Loucy (cell line): ENCODE results near the gene PDE4DIP.
"Not testable (repeated sequence)": the region's sequence is repeated elsewhere in the genome, so short reads cannot be mapped to it uniquely, and the experiment has no call there.

Experiments used
- H2AFZ ChIP-seq: fragments of 200-600 bp; sonication (generic); 2 replicates; pipeline ENCODE4 v1.6.0; 2016; ENCODE audit warnings: antibody characterized with exemption, mild to moderate bottlenecking, low read length, moderate library complexity
- H3F3A ChIP-seq: fragments of 200-600 bp; 2 replicates; pipeline ENCODE4 v1.6.0; 2016; ENCODE audit warnings: antibody characterized with exemption, low read depth, mild to moderate bottlenecking
- H3K27me3 ChIP-seq: fragments of 200-600 bp; sonication (generic); 2 replicates; pipeline ENCODE4 v1.6.1; 2014; ENCODE audit warnings: low read length, mild to moderate bottlenecking; ENCODE audit not compliant: insufficient read depth, poor library complexity, severe bottlenecking
- H3K36me3 ChIP-seq: fragments of 200-600 bp; sonication (generic); 2 replicates; pipeline ENCODE4 v1.6.1; 2016; ENCODE audit warnings: low read length; ENCODE audit not compliant: insufficient read depth
- H3K4me1 ChIP-seq: fragments of 200-600 bp; sonication (generic); 2 replicates; pipeline ENCODE4 v1.5.1; 2014; ENCODE audit warnings: low read length, mild to moderate bottlenecking; ENCODE audit not compliant: insufficient read depth, poor library complexity, severe bottlenecking
- H3K4me2 ChIP-seq: fragments of 200-600 bp; sonication (generic); 2 replicates; pipeline ENCODE4 v1.6.0; 2014; ENCODE audit warnings: antibody characterized with exemption, low read length, low read depth, mild to moderate bottlenecking; ENCODE audit not compliant: poor library complexity, severe bottlenecking
- H3K4me3 ChIP-seq: fragments of 200-600 bp; sonication (generic); 2 replicates; pipeline ENCODE4 v1.5.1; 2014; ENCODE audit warnings: low read length, mild to moderate bottlenecking, mixed read lengths; ENCODE audit not compliant: poor library complexity, severe bottlenecking
- H3K79me2 ChIP-seq: fragments of 200-600 bp; sonication (generic); 2 replicates; pipeline ENCODE4 v1.6.1; 2014; ENCODE audit warnings: low read length; ENCODE audit not compliant: insufficient read depth
- H3K9ac ChIP-seq: fragments of 200-600 bp; sonication (generic); 2 replicates; pipeline ENCODE4 v1.6.0; 2014; ENCODE audit warnings: mild to moderate bottlenecking, low read depth, low read length, moderate library complexity; ENCODE audit not compliant: poor library complexity, severe bottlenecking
- H3K9me2 ChIP-seq: fragments of 200-600 bp; sonication (generic); replicated peaks from 2 replicates; pipeline ENCODE4 v1.6.1; 2016; ENCODE audit warnings: low read depth, low read length, mixed read lengths
- H3K9me3 ChIP-seq: fragments of 200-600 bp; sonication (generic); 2 replicates; pipeline ENCODE4 v1.6.1; 2014; ENCODE audit warnings: mild to moderate bottlenecking, antibody characterized with exemption, low read length, low read depth; ENCODE audit not compliant: insufficient read depth
- H4K20me1 ChIP-seq: fragments of 200-600 bp; sonication (generic); 2 replicates; pipeline ENCODE4 v1.6.0; 2014; ENCODE audit warnings: antibody characterized with exemption, low read length, mild to moderate bottlenecking; ENCODE audit not compliant: insufficient read depth, poor library complexity, severe bottlenecking

Gene PDE4DIP

GRCh38 chr1:148991818-148992217, 147.6 kb downstream of the PDE4DIP start:
- H3K27me3 ChIP-seq, H3K4me3 ChIP-seq, H3K9ac ChIP-seq, H3K9me2 ChIP-seq, H3K4me1 ChIP-seq, H3F3A ChIP-seq, H2AFZ ChIP-seq, H3K9me3 ChIP-seq, H3K36me3 ChIP-seq, H3K79me2 ChIP-seq, H3K4me2 ChIP-seq, H4K20me1 ChIP-seq: not testable (repeated sequence)

GRCh38 chr1:148992364-148992763, 148.1 kb downstream of the PDE4DIP start:
- not testable (repeated sequence) for H3K9me2 ChIP-seq, H4K20me1 ChIP-seq, H3K4me1 ChIP-seq, H3K4me3 ChIP-seq, H3K79me2 ChIP-seq, H3K36me3 ChIP-seq, H3K27me3 ChIP-seq, H3F3A ChIP-seq, H3K4me2 ChIP-seq, H2AFZ ChIP-seq, H3K9ac ChIP-seq, H3K9me3 ChIP-seq

DNA sequence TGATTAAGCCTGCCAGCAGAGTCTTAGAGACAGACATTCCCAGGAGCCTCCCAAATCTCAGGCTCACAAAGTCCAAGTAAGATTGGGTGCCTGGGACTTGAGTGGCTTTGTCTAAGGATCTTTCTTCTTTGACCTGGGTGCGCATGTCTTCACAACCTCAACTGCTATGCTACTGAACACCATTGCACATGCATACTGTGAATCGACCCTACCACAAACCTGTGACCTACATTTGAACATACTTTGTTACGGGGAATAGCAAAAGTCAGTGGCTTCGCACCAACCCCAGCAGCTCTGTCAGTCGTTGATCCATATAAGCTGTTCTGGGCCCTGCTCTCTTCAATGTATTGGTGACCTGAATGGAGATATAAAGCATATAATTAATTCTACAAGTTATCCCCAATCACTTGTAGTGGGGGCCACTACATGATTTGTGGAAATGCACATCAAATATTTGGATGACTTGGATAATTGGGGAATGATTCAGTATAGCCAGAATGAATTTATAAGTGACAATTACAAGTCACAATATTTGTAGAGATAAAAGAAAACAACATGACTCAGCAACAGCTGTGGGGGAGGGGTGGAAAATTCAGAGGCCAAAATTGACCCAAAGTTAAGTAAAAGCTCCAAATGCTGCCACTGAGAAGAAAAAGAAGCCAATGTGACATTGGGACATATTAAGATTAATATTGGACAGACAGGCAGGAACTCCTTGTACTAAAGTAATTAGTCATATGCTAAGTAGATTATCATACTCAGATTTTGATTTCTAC, 152.4 kb downstream of the PDE4DIP start:
- H3K27me3 ChIP-seq, H3K4me1 ChIP-seq, H3K9me3 ChIP-seq, H3K4me3 ChIP-seq, H3K9me2 ChIP-seq, H3K36me3 ChIP-seq, H3F3A ChIP-seq, H3K4me2 ChIP-seq, H4K20me1 ChIP-seq, H3K9ac ChIP-seq, H2AFZ ChIP-seq, H3K79me2 ChIP-seq: not testable (repeated sequence)

DNA sequence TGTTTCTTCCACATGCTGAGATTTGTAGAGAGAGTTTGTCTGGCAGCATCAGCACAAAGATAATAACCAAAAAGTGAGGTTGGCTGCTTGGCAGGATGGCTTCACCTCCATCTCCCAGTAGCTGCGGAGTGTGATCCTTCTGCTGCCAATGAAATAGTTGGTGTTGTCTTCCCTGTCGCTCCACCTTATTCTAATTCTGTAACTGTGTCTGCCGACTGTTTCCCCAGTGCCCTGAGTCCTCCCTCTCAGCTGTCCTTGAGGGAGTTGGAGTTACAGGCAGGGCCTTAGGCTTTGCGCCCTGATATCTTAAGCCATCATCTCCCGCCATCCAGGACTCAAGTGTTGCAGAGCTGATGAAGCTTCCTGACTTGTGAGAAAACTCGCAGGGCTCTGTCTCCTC, 153.2 kb downstream of the PDE4DIP start:
- H3K27me3 ChIP-seq, H3K4me3 ChIP-seq, H3F3A ChIP-seq, H3K36me3 ChIP-seq, H4K20me1 ChIP-seq, H3K4me2 ChIP-seq, H3K9ac ChIP-seq, H3K9me2 ChIP-seq, H3K9me3 ChIP-seq, H3K4me1 ChIP-seq, H3K79me2 ChIP-seq, H2AFZ ChIP-seq: not testable (repeated sequence)

GRCh38 chr1:149002664-149003063, 158.4 kb downstream of the PDE4DIP start:
- not testable (repeated sequence) for H4K20me1 ChIP-seq, H3K9me2 ChIP-seq, H3K79me2 ChIP-seq, H3K4me1 ChIP-seq, H3F3A ChIP-seq, H3K27me3 ChIP-seq, H3K9ac ChIP-seq, H3K36me3 ChIP-seq, H3K4me2 ChIP-seq, H3K9me3 ChIP-seq, H2AFZ ChIP-seq, H3K4me3 ChIP-seq

DNA sequence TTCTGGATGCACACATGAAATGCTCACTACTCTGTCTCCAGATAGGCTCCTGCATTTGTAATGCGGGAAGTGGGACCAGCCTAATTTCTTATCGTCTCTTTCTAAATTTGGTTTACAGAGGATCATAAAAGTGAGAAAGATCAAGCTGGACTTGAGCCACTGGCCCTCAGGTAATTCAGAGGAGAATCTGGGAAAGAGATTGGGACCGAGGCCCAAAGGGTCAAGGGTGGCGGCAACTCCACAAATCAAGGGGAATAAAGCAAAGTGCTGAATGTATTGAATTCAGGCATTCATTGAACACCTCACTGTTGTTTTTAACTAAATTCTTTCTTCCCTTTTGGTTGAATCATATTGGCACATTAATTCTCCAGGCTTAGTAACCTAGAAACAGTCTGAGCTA, 164.1 kb downstream of the PDE4DIP start:
- H3K9me3 ChIP-seq, H3K4me3 ChIP-seq, H3K4me2 ChIP-seq, H3K27me3 ChIP-seq, H3F3A ChIP-seq, H3K9ac ChIP-seq, H2AFZ ChIP-seq, H3K79me2 ChIP-seq, H3K36me3 ChIP-seq, H4K20me1 ChIP-seq, H3K9me2 ChIP-seq, H3K4me1 ChIP-seq: not testable (repeated sequence)

GRCh38 chr1:149008769-149009168, 164.5 kb downstream of the PDE4DIP start:
- not testable (repeated sequence) for H3K4me1 ChIP-seq, H3K27me3 ChIP-seq, H3K4me2 ChIP-seq, H3K9me2 ChIP-seq, H2AFZ ChIP-seq, H3F3A ChIP-seq, H3K9me3 ChIP-seq, H3K4me3 ChIP-seq, H3K79me2 ChIP-seq, H3K9ac ChIP-seq, H4K20me1 ChIP-seq, H3K36me3 ChIP-seq
